SK-N-MC (cell line): ENCODE results near the gene LRRN4.

ENCODE experiments used
- DNase-seq: peaks from one replicate; pipeline ENCODE4 v3.0.0-alpha.2; 2011; ENCODE audit warnings: low read depth, low spot score
- H3K27ac ChIP-seq: fragments of 200-600 bp; sonication (generic); 2 replicates; pipeline ENCODE4 v1.5.1; 2016; ENCODE audit warnings: mixed run types
- H3K36me3 ChIP-seq: fragments of 200-600 bp; sonication (generic); 2 replicates; pipeline ENCODE4 v1.6.1; 2017; ENCODE audit warnings: antibody characterized with exemption, low read length, mixed read lengths; ENCODE audit not compliant: insufficient read depth
- H3K4me3 ChIP-seq: fragments of 200-600 bp; sonication (generic); 2 replicates; pipeline ENCODE4 v1.5.1; 2016
- H3K9ac ChIP-seq: fragments of 200-600 bp; sonication (generic); 2 replicates; pipeline ENCODE4 v1.8.0; 2017; ENCODE audit warnings: mixed run types, mixed read lengths; ENCODE audit not compliant: insufficient read length
- H3K9me3 ChIP-seq: fragments of 200-600 bp; sonication (generic); 2 replicates; pipeline ENCODE4 v1.6.1; 2017; ENCODE audit warnings: low read depth, mild to moderate bottlenecking, antibody characterized with exemption, low read length, moderate library complexity, mixed read lengths
- EZH2 ChIP-seq: fragments of 200-600 bp; sonication (generic); IDR thresholded peaks from one replicate; pipeline ENCODE4 v1.6.1; 2017; ENCODE audit warnings: antibody characterized with exemption
- FOXP2 ChIP-seq: optimal IDR thresholded peaks from 2 replicates; pipeline ENCODE3; 2011; ENCODE audit warnings: mild to moderate bottlenecking, moderate library complexity; ENCODE audit not compliant: insufficient read depth; ENCODE audit errors: extremely low read length, control extremely low read depth
- POLR2AphosphoS5 ChIP-seq: IDR thresholded peaks from 2 replicates; pipeline ENCODE4 v1.6.1; 2012; ENCODE audit warnings: mild to moderate bottlenecking, low read depth, low read length, borderline replicate concordance

Gene LRRN4

DNA sequence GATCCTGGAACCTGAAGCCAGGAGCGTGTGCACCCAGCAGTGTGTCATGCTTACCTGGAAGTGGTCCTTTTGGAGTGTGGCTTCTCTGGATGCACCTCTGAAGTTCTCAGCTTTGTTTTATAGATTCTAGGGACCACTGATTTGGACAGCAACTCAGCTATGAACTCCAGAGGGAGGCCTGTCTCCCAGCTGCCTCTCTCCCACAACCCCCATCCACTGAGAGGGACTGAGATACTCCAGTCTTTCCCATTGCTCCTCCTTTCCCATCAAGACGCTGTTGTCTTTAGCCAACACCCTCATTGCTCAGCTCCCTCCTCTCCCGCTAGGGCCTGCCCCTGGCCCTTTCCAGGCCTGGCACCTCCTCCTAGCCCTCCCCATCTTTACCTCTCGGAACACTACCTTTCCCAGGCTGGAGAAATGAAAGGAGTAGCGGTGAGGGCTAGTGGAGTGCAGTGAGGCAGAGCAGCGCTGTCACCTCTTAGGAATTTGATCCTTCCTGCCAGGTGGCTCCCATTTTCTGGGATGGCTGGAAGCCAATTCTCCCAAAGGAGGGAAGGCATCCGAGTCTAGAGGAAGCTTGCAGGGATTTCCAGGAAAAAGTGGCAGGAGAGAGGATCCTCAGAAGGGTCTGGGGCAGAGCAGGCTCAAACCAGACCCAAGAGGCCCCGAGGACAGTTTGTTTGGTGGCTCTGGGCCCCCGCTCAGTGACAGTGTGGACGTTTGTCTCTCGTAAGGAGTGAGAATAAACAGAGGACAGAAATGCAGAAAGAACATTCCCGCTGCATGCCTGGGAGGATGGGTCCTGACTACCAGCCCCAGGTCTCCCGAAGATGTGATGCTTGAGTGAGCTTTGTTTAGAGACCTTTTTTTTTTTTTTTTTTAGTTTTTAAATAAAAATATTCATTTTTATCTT, at the start of gene LRRN4:
Gene LRRN4, minus strand, starts transcription at position 285 of the 913 bp plus-strand sequence. CDS start 1,261 bp downstream, outside the sequence.
- Histone ChIP-seq H3K4me3 (no peak within 1 kb of the TSS), H3K9ac (no peak within 1 kb of the TSS), H3K36me3 (no peaks in the 10 kb centered on the region), H3K9me3 (no peaks in the 10 kb centered on the region), H3K27ac (no peak within 1 kb of the TSS)
- TF ChIP-seq FOXP2 (no peak), POLR2AphosphoS5 (no peak), EZH2 (no peak)
- no peak for DNase-seq

DNA sequence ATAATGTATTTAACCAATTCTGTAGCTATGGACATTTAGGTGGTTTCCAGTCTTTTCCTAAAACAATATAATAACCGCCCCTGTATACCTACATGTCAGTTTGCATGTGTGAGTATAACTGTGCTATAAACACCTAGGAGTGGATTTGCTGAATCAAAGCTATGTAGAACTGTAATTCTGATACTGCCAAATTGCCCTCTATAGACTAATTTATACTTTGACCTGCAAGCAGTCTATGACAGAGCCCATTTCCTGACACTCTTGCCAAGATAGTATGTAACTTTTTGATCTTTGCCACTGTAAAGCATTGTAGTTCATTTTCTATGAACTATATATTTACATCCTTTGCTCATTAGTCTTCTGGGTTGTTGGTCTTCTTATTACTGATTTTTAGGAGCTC, 49.4 kb upstream of the LRRN4 start:
- Histone ChIP-seq H3K4me3 (no peak overlapping the region), H3K27ac (no peak overlapping the region; the same call in 1 of the 2 replicates), H3K36me3 (peaks cover 55% of the 10 kb centered on the region), H3K9ac (no peak overlapping the region), H3K9me3 (no peaks in the 10 kb centered on the region)
- DNase-seq, result no peak
- TF ChIP-seq POLR2AphosphoS5 (no peak), FOXP2 (no peak), EZH2 (no peak)

DNA sequence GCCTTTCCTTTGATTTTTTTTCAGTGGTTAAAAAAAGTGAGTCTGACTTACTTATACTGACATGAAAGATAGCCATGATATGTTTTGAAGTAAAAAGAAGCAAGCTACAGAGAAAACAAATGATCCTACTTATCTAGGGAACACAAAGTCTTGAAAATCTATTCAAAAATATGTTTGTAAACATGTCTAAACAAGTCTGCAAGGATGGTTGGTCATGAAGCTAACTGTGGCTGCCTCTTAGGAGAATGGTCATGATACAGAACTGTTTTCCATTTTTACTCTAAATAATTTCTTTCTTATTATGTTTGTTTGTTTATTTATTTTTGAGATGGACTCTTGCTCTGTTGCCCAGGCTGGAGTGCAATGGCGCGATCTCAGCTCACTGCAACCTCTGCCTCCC, 47.5 kb upstream of the LRRN4 start:
- no peak overlapping the region for H3K9ac ChIP-seq
- no peak for DNase-seq
- peaks cover 59% of the 10 kb centered on the region for H3K36me3 ChIP-seq
- H3K4me3 ChIP-seq, result no peak overlapping the region
- no peaks in the 10 kb centered on the region for H3K9me3 ChIP-seq
- H3K27ac ChIP-seq, result no peak overlapping the region
- TF ChIP-seq POLR2AphosphoS5, result no peak
- TF ChIP-seq EZH2, result no peak
- TF ChIP-seq FOXP2, result no peak

DNA sequence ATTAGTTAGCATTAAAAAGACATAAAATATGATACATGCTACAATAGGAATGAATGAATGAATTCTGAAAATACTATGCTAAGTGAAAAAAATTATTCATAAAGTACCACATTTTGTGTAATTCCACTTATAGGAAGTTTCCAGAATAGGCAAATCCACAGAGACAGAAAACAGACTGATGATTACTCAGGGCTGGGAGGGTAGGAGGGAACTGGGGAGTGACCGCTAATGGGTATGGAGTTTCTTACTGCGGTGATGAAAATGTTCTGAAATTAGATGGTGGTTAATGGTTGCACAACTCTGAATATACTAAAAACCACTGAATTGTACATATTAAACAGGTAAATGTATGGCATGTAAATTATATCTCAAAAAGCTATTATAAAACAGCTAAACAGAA, 46.4 kb upstream of the LRRN4 start:
- Histone ChIP-seq H3K9me3 (no peaks in the 10 kb centered on the region), H3K36me3 (peaks cover 58% of the 10 kb centered on the region), H3K4me3 (no peak overlapping the region), H3K9ac (no peak overlapping the region), H3K27ac (no peak overlapping the region)
- no peak for TF ChIP-seq FOXP2
- no peak for TF ChIP-seq EZH2
- TF ChIP-seq POLR2AphosphoS5, result no peak
- DNase-seq, result no peak

DNA sequence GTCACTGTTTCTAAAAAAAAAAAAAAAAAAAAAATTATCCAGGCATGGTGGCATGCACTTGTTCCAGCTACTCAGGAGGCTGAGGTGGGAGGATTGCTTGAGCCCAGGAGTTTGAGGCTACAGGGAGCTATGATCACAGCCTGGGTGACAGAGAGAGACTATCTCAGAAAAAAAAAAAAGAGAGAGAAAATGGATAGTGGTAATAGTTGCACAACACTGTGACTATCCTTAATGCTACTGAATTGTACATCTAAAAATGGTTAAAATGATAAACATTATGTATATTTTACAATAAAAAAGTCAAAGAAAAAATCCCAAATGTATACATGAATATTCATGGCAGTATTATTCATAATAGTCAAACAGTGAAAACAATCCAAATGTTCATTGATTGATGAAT, 46.0 kb upstream of the LRRN4 start:
- no peak overlapping the region for H3K27ac ChIP-seq

DNA sequence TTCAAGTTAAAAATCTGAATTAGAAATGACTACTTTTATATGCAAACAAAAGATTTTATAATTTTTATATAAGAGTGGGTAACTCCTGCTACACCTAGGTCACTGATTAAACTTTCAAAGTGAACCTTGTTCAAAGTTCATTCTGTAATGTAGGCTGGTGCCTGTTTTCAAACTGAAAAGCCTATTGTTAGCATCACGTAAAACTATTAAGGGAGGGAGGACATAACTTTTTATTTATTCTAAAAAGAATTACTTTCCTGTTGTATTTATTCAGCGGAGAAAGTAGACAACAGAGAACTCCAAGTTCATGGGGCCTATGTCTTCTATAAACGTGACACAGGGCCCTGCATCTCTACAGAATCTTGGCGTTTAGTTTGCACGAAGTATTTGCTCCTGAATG, 41.5 kb upstream of the LRRN4 start:
- TF ChIP-seq FOXP2, result no peak
- no peak for TF ChIP-seq POLR2AphosphoS5
- TF ChIP-seq EZH2, result no peak
- Histone ChIP-seq H3K9me3 (no peaks in the 10 kb centered on the region), H3K4me3 (no peak overlapping the region), H3K36me3 (peaks cover 56% of the 10 kb centered on the region), H3K9ac (no peak overlapping the region), H3K27ac (no peak overlapping the region)
- DNase-seq, result no peak

More for the DNA sequence above, 46.0 kb upstream of the LRRN4 start:
- no peak for DNase-seq
- Histone ChIP-seq H3K4me3 (no peak overlapping the region), H3K9ac (no peak overlapping the region), H3K36me3 (peaks cover 57% of the 10 kb centered on the region), H3K9me3 (no peaks in the 10 kb centered on the region)
- TF ChIP-seq EZH2 (no peak), POLR2AphosphoS5 (no peak), FOXP2 (no peak)

DNA sequence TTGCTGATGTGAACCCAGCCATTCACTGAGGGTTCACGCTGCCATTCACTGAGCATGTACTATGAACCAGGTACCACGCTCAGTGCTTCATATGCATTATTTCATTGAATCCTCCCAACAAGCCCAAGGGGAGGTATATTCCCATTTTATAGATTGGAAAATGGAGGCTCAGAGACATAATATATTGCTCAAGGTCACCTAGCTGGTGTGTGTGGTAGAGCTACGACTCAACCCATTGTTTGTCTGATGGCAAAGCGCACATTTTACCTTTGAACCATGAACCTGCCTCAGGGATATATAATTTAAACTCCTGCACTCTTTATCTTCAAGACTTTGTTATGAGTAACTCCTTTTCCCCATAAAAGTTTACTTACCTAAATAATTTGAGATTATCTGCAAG, 40.7 kb upstream of the LRRN4 start:
- peaks cover 48% of the 10 kb centered on the region for H3K36me3 ChIP-seq

DNA sequence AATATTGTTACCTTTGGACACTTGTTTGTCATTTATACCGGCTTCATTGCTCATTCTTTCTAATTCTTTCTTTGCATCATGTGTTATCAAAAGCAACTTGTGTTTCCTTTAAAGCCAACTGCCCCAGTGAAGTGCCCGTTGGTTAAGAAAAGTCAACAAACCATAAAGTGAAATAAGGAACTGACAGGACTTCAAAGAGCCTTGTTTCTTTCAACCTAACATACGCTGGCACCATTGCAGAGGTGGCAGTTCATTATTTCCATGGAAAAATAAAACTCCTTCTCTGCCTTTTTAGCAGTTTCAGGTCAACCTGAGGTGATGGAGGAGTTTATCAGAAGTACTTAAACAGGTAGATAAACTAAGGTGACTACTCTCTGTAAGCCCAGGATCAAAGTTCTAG, 40.2 kb upstream of the LRRN4 start:
- H3K9me3 ChIP-seq, result no peaks in the 10 kb centered on the region
- peaks cover 43% of the 10 kb centered on the region for H3K36me3 ChIP-seq
- H3K9ac ChIP-seq, result no peak overlapping the region
- TF ChIP-seq POLR2AphosphoS5, result no peak
- TF ChIP-seq EZH2, result no peak
- no peak for TF ChIP-seq FOXP2
- no peak overlapping the region for H3K27ac ChIP-seq
- H3K4me3 ChIP-seq, result no peak overlapping the region
- no peak for DNase-seq

More for the DNA sequence above, 40.7 kb upstream of the LRRN4 start:
- Histone ChIP-seq H3K9me3 (no peaks in the 10 kb centered on the region), H3K27ac (no peak overlapping the region), H3K9ac (no peak overlapping the region), H3K4me3 (no peak overlapping the region)
- DNase-seq, result no peak
- TF ChIP-seq EZH2 (no peak), POLR2AphosphoS5 (no peak), FOXP2 (no peak)

DNA sequence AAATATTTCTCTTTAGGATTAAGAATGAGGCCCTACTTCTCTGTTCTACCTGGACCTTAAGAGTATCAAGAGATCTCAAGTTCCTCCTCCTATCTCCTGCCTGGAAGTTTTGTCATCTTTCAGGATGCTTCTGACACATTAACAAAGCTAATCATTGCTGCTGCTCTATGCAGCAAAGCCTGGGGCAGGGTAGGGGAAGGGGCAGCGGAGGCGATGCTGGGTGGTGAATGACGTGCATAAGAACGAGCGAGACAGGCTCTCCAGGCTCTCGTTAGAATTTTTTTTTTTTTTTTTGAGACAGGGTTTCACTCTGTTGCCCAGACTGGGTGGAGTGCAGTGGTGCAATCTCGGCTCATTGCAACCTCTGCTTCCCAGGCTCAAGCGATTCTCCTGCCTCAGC, 37.8 kb upstream of the LRRN4 start:
- TF ChIP-seq EZH2 (no peak), FOXP2 (no peak)
- no peak overlapping the region for H3K4me3 ChIP-seq
- H3K9me3 ChIP-seq, result no peaks in the 10 kb centered on the region
- DNase-seq, result no peak
- no peak overlapping the region for H3K27ac ChIP-seq
- H3K9ac ChIP-seq, result no peak overlapping the region
- H3K36me3 ChIP-seq, result peaks cover 43% of the 10 kb centered on the region
